HG02870 (cell line): ENCODE measurements around the gene SRM.
"Not testable (repeated sequence)": the region's sequence is repeated elsewhere in the genome, so short reads cannot be mapped to it uniquely, and the experiment has no call there.

Experiments
- ATAC-seq: cut with Tn5 transposase; IDR thresholded peaks from one replicate; pipeline ENCODE4 v1.9.1; 2021; ENCODE audit warnings: mild to moderate bottlenecking, moderate library complexity; ENCODE audit not compliant: unreplicated experiment

SRM gene

GRCh38 chr1:11059968-11060830 lies at the start of gene SRM:
Gene SRM (minus strand): TSS chr1:11060018. CDS start chr1:11059943, 75 bp downstream.
- ATAC-seq = peak; percentile 81

GRCh38 chr1:11109047-11109760 lies 49.4 kb upstream of the SRM start:
- no peak for ATAC-seq

GRCh38 chr1:11107599-11107998 lies 47.8 kb upstream of the SRM start:
- no peak for ATAC-seq

- ATAC-seq = no peak
Measured at GRCh38 chr1:11105586-11105985, 45.8 kb upstream of the SRM start.

GRCh38 chr1:11101347-11101746 lies 41.5 kb upstream of the SRM start:
- ATAC-seq = no peak

- ATAC-seq = not testable (repeated sequence)
Measured at GRCh38 chr1:11100806-11101205, 41.0 kb upstream of the SRM start.

GRCh38 chr1:11100149-11100493 lies 40.3 kb upstream of the SRM start:
- no peak for ATAC-seq

GRCh38 chr1:11099310-11100148 lies 39.7 kb upstream of the SRM start, which contains the start of gene EXOSC10:
Gene EXOSC10 (minus strand): TSS chr1:11099869. CDS start chr1:11099831, 38 bp downstream.
- peak; percentile 80 for ATAC-seq

- no peak for ATAC-seq
Measured at GRCh38 chr1:11098931-11099309, 39.1 kb upstream of the SRM start.

GRCh38 chr1:11083784-11084183 lies 24.0 kb upstream of the SRM start:
- not testable (repeated sequence) for ATAC-seq

- no peak for ATAC-seq
Measured at GRCh38 chr1:11080931-11081330, 21.1 kb upstream of the SRM start.

- no peak for ATAC-seq
Measured at GRCh38 chr1:11078631-11079030, 18.8 kb upstream of the SRM start.

- not testable (repeated sequence) for ATAC-seq
Measured at GRCh38 chr1:11073398-11073797, 13.6 kb upstream of the SRM start.

GRCh38 chr1:11072216-11072917 lies 12.5 kb upstream of the SRM start:
- no peak for ATAC-seq

GRCh38 chr1:11071463-11072215 lies 11.8 kb upstream of the SRM start:
- no peak for ATAC-seq

GRCh38 chr1:11070876-11071275 lies 11.1 kb upstream of the SRM start:
- no peak for ATAC-seq

GRCh38 chr1:11068600-11069473 lies 9.0 kb upstream of the SRM start:
- ATAC-seq = no peak

GRCh38 chr1:11067716-11068599 lies 8.1 kb upstream of the SRM start:
- no peak for ATAC-seq
